Thyroid gland (tissue), 4 donors: ENCODE results near the gene ERMARD. TPM values are rescaled to one million over a fixed set of nuclear protein-coding genes. Genes with fewer than 3 reads are reported as not detected.

Experiments used
- DNase-seq, 2 donors: peaks; one replicate each; pipeline ENCODE4 v3.0.0-alpha.2; 2019
- H3K27ac ChIP-seq, 3 donors: fragments of 200-600 bp; sonication (generic); 1 replicate in 2 of 3; 2 replicates in 1 of 3; pipeline ENCODE4 v1.5.1; 2016 to 2019; ENCODE audit warnings: mild to moderate bottlenecking in 1 of 3, moderate library complexity in 1 of 3
- H3K27me3 ChIP-seq: fragments of 200-600 bp; sonication (generic); one replicate; pipeline ENCODE4 v1.5.1; 2019
- H3K36me3 ChIP-seq, 2 donors: fragments of 200-600 bp; sonication (generic); one replicate each; pipeline ENCODE4 v1.5.1; 2016 to 2019
- H3K4me1 ChIP-seq, 2 donors: fragments of 200-600 bp; sonication (generic); one replicate each; pipeline ENCODE4 v1.5.1; 2017 to 2019
- H3K4me3 ChIP-seq, 3 donors: fragments of 200-600 bp; sonication (generic); replicated peaks in 1 of 3; 1 replicate in 2 of 3; 2 replicates in 1 of 3; pipeline ENCODE4 v1.5.1; 2016; ENCODE audit warnings: mild to moderate bottlenecking in 1 of 3
- H3K9me3 ChIP-seq: fragments of 200-600 bp; sonication (generic); one replicate; pipeline ENCODE4 v1.5.1; 2017
- CTCF ChIP-seq, 6 experiments: fragments of 200-600 bp in 3 of 6; fragments of 450-650 bp in 3 of 6; sonication (generic) in 3 of 6; IDR thresholded peaks; one replicate each; pipeline ENCODE4 v1.5.1; 2016 to 2019; ENCODE audit warnings: antibody characterized with exemption in 6 of 6, mild to moderate bottlenecking in 2 of 6, inconsistent platforms in 1 of 6, moderate library complexity in 1 of 6
- POLR2A ChIP-seq, 2 donors: fragments of 450-650 bp; IDR thresholded peaks; one replicate each; pipeline ENCODE4 v1.6.1; 2017; ENCODE audit warnings: antibody characterized with exemption in 2 of 2, mild to moderate bottlenecking in 2 of 2, moderate library complexity in 1 of 2
- WGBS, 2 donors: methylation state at CpG; one replicate each; pipeline ENCODE4 v1.1.5; 2017; 5-methylcytosine and 5-hydroxymethylcytosine counted together
- intact Hi-C: fragments of 100-400 bp; cut with DNase I; formaldehyde crosslinking; loops from one replicate; pipeline ENCODE4 v1.15.1; 2023
- total RNA-seq, 4 donors: library from RNA; depleted of rRNA; stranded (reverse); fragments of >200 nt; gene quantifications; one replicate each; pipeline ENCODE4 v1.2.3, GENCODE V29; 2016

ERMARD gene
- total RNA-seq, 4 donors from 2014 or later = 29.4 to 49.8 (median 32.0) TPM

- Histone ChIP-seq H3K4me3 (no peak overlapping the region), H3K36me3 (no peaks in the 10 kb centered on the region), H3K27ac (no peak overlapping the region), H3K4me1 (peaks cover 10 to 16% of the 10 kb centered on the region in 2 donors), H3K9me3 (no peaks in the 10 kb centered on the region), H3K27me3 (no peaks in the 10 kb centered on the region)
- DNase-seq = no peak
- intact Hi-C loops = no loop called here
- 88% methylated on average over 5 of the region's 5 CpGs for WGBS, 2 donors
- TF ChIP-seq POLR2A (IDR thresholded peaks at IDR 0.05) (no peak), CTCF (IDR thresholded peaks at IDR 0.05) (no peak)
Observed at GRCh38 chr6:169786349-169786748, 34.9 kb downstream of the ERMARD start.

- Histone ChIP-seq H3K9me3 (no peaks in the 10 kb centered on the region), H3K4me3 (no peak overlapping the region), H3K36me3 (no peaks in the 10 kb centered on the region), H3K4me1 (peaks cover 10 to 16% of the 10 kb centered on the region in 2 donors), H3K27me3 (no peaks in the 10 kb centered on the region), H3K27ac (no peak overlapping the region)
- DNase-seq = no peak
- intact Hi-C loops = no loop called here
- no peak for TF ChIP-seq POLR2A (IDR thresholded peaks at IDR 0.05)
- no peak for TF ChIP-seq CTCF (IDR thresholded peaks at IDR 0.05)
- whole genome bisulfite sequencing, 2 donors = 81 to 87% methylated on average over 7 of the region's 7 CpGs
Observed at GRCh38 chr6:169787797-169788196, 36.4 kb downstream of the ERMARD start.

- H3K36me3 ChIP-seq = no peaks in the 10 kb centered on the region
- H3K27ac ChIP-seq = no peak overlapping the region
- intact Hi-C loops = no loop called here
- no peaks in the 10 kb centered on the region for H3K27me3 ChIP-seq
- TF ChIP-seq POLR2A (IDR thresholded peaks at IDR 0.05) = no peak
- TF ChIP-seq CTCF (IDR thresholded peaks at IDR 0.05) = no peak
- H3K4me1 ChIP-seq = peaks cover 10 to 16% of the 10 kb centered on the region in 2 donors
- 59 to 66% methylated on average over 4 of the region's 4 CpGs for WGBS, 2 donors
- H3K9me3 ChIP-seq = no peaks in the 10 kb centered on the region
- no peak for DNase-seq
- H3K4me3 ChIP-seq = no peak overlapping the region
Observed at GRCh38 chr6:169788809-169789145, 37.4 kb downstream of the ERMARD start.

GRCh38 chr6:169789146-169789943 lies 37.9 kb downstream of the ERMARD start:
- Histone ChIP-seq H3K4me3 (peak overlapping the region in 1 of 3 donors; percentile 35), H3K27me3 (no peaks in the 10 kb centered on the region), H3K36me3 (no peaks in the 10 kb centered on the region), H3K4me1 (peaks cover 10 to 16% of the 10 kb centered on the region in 2 donors), H3K27ac (no peak overlapping the region), H3K9me3 (no peaks in the 10 kb centered on the region)
- 60 to 65% methylated on average over 16 to 24 of the region's 24 CpGs for WGBS, 2 donors
- no peak for DNase-seq
- intact Hi-C loops = no loop called here
- TF ChIP-seq CTCF (IDR thresholded peaks at IDR 0.05) (no peak), POLR2A (IDR thresholded peaks at IDR 0.05) (no peak)
